HL-60/S4 treated with retinoic acid at 250 ng/mL for 4 days and 3 days (cell line): ENCODE results near the gene COQ6.
"Not testable (repeated sequence)": the region's sequence is repeated elsewhere in the genome, so short reads cannot be mapped to it uniquely, and the experiment has no call there.

Source experiments
- in situ Hi-C: fragments of 300-500 bp; cut with MboI; formaldehyde crosslinking; loops from 2 replicates; pipeline ENCODE4 v1.7.0; 2022; ENCODE audit warnings: low sequenced_read_pairs

The COQ6 gene

DNA sequence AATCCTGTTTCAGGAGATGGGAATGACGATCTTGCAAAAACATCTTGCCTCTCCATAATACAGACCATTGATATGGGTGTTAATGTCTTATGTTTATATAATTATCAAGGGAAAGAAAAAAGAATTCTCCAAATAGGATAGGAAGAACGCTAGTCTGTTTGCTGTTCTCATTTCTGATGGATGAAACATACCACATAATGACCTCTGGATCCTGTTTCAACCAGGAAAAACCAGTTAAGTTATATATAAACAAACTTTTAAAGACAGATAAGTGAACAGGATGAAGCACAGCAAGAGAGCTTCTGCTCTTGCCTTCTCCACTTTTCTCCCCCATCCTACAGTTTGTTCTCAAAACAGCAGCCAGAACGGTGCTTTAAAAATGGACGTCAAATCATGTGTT, 27.8 kb downstream of the COQ6 start:
- in situ Hi-C loops, result no loop called here

DNA sequence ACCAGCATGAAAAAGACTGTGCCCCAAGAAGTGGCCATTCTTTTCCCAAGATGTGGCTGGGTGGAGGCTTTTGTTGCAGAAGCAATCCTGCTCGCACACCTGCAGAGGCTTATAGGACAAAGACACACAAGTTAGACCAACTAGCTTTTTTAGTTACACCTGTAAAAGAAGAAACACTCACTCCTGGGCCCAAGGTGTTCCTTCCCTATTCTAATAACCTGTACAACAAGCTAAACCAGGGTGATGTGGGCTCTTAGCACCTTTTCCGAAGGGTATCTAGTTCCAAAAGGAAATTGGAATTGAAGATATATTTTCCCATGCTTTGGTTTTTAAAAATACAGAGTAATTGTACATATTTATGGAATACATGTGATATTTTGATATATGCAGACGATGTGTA, 38.0 kb downstream of the COQ6 start:
- in situ Hi-C loops, result no loop called here

DNA sequence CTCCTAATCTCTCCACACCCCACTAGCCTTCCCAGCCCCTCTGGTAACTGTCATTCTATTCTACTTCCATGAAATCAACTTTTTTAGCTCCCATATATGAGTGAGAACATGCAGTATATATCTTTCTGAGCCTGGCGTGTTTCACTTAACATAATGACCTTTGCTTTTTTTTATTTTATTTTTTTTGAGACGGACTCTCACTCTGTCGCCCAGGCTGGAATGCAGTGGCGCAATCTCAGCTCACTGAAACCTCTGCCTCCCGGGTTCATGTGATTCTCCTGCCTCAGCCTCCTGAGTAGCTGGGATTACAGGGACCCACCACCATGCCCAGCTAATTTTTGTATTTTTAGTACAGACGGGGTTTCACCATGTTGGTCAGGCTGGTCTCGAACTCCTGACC, 38.6 kb downstream of the COQ6 start:
- in situ Hi-C loops, result not testable (repeated sequence)

DNA sequence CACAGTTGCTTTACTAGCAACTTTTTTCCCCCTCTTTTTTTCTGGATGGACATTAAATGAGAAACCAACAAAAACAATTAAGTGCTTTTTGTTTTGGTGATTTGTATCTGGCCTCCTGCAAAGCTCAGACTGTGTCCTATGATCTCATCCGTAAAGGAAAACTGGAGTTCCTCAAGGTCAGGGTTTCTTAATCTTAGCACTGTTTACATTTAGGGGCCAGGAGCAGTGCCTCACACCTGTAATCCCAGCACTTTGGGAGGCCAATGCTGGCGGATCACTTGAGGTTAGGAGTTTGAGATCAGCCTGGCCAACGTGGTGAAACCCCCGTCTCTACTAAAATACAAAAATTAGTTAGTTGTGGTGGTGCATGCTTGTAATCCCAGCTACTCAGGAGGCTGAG, 41.0 kb downstream of the COQ6 start:
- in situ Hi-C loops, result no loop called here

DNA sequence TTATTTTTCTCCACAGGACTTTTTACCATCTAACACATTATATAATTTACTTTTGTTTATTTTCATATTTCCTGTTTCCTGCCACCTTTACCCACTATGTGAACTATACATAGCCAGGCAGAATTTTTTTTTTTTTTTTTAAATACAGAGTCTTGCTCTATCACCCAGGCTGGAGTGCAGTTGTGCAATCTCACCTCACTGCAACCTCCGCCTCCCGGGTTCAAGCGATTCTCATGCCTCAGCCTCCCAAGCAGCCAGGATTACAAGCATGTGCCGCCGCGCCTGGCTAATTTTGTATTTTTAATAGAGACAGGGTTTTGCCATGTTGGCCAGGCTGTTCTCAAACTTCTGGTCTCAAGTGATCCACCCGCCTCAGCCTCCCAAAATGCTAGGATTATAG, 44.8 kb downstream of the COQ6 start:
- in situ Hi-C loops, result not testable (repeated sequence)

DNA sequence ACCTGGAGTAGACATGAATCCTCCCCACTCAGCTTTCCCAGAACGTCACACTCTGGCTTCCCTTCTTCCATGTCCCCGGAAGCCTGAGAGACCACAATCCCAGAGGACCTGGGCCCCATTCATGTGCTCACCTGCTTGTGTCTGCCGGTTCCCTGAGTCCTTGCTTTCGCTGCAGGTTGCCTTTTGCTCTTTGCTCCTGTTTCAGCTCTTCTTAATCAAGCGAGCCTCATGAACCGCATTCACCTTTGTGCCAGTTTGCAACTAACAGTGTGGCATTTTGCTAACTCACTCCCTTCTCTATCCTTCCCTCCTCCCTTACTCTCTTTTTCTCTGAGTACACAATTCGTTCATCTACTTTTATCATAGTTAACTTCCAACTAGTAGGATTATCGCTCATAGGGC, 45.9 kb downstream of the COQ6 start:
- in situ Hi-C loops, result no loop called here

DNA sequence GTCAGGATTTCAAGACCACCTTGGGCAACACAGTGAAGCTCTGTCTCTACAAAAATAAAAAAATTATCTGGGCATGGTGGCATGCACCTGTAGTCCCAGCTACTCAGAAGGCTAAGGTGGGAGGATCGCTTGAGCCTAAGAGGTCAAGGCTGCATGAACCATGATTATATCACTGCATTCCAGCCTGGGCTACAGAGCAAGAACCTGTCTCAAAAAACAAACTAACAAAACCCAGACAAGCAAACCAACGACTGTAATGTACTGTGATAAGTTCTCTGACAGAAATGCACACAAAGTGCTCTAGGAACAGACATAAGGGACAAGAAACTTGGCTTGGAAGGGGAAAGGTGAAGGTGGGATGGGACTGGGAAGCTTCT, 46.6 kb downstream of the COQ6 start:
- in situ Hi-C loops, result no loop called here

DNA sequence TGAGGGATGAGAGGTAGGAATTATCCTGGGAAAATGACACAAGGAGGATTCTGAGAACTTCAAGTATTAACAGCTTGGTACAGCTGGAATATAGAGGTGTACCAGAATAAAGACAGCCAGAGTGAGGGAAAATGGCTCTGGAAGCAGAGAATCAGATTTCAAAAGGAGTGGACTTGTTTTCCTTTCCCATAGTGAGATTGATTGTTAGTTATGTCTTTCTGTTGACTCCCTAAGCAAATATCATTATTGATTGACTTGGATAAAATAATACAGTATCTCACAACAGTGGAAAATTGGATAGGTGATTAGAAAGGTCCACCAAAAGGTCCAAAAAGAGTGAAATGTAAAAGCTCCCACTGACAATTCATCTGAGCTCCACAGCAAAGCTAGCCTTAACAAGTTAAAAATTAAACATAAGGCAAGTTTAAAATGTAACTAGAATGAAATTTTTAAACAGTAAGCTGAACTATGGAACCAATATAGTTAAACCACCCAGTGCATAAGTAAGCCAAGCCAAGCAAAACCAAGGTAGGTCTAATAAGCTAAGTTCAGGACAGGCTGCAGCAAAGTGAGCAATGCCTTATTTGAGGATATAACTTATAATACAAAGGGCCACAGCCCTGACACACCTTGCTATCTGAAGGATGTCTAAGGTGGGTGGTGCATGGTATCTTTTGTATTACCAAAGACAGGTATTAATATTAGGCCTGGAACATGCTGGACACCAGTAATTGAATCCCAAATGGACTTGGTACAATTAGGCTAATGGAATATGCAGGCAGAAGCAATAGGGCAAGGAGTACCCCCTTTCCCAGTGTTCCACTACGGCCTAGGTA, 47.2 kb downstream of the COQ6 start:
- in situ Hi-C loops, result no loop called here

DNA sequence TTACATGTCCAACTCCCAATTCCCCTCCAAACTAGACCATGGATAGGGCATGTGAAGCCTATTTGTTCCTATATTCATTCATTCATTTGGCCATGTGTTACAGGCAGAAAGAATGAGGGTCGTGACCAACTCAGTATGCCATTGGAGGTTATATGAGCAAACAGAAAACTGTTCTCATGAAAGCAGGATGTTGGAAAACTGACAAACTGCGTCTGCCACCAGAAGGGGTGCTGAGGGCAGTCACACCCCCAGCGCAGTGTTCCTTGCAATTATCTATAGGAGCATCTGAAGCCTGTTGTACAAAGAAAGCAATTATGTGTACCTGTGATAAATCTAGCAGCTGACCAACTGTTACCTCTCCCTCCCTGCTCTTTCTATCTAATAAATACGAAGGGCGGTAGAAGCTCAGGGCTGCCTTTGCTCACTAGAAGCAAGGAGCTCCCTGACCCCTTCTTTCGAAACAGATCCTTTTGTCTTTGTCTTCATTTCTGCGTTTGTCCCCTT, 47.9 kb downstream of the COQ6 start:
- in situ Hi-C loops, result no loop called here

DNA sequence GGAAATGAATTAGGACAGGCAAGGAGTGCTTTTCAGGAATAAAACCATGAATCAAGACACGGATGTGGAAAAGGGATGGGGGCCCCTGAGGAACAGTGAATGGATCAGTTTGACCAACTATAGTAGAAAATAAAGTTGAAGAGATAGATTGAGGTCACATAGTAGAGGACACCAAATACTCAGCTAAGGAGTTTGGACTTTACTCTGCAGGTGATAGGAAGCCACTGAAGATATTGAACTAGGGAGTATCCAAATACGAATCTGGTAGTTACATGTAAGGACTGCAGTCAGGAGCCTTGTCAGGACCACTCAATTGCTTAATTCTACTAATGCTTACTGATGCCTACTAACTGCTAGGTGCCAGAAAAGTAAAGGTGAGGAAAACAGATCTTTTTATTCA, 48.6 kb downstream of the COQ6 start:
- in situ Hi-C loops, result no loop called here

DNA sequence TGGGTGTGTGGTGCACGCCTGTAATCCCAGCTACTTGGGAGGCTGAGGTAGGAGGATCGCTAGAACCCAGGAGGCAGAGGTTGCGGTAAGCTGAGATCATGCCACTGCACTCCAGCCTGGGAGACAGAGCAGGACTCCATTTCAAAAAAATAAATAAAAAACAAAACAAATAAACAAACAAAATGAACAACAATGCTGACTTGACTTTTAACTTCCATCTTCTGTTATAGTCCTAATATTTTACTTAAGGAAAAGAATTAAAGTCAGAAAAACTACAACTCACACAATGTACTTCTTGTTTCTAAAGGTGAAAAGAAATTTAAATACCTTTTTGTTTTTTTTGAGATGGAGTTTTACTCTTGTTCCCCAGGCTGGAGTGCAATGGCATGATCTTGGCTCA, 55.6 kb downstream of the COQ6 start:
- in situ Hi-C loops, result not testable (repeated sequence)

DNA sequence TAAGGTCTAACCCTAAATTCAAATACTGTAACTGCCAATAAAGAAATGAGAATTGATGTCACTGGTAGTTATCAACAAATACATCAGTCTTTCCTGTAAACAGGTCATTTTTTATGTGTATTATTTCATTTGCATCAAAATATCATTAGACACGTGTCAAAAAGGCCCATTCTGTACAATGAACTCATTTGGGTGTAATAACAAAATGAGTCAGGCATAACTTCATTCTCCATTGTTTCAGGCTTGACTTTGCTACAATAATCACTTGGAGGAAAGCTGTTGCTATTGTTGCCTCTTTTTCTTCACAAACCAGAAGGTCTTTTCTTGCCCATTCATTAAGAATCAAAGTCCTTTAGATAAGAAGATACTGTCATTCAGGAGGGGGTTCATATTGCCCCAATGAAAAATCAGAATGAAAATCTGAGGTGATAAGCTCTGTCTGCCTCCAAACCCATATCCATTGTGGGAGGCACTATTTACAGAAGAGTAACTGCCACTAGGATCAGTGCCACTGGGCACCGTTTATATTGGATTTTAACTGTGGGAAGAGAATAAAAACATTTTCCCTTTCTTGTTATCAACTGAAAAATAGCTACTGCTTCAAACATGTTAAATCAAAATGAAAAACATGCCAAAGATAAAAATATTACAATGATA, 58.9 kb downstream of the COQ6 start:
- in situ Hi-C loops, result no loop called here
